Thyroid gland (tissue), 4 donors: ENCODE results near the gene LRRC28. TPM values are rescaled to one million over a fixed set of nuclear protein-coding genes. Genes with fewer than 3 reads are reported as not detected.

ENCODE experiments used
- DNase-seq, 2 donors: peaks; one replicate each; pipeline ENCODE4 v3.0.0-alpha.2; 2019
- H3K27ac ChIP-seq, 3 donors: fragments of 200-600 bp; sonication (generic); 1 replicate in 2 of 3; 2 replicates in 1 of 3; pipeline ENCODE4 v1.5.1; 2016 to 2019; ENCODE audit warnings: mild to moderate bottlenecking in 1 of 3, moderate library complexity in 1 of 3
- H3K27me3 ChIP-seq: fragments of 200-600 bp; sonication (generic); one replicate; pipeline ENCODE4 v1.5.1; 2019
- H3K36me3 ChIP-seq, 2 donors: fragments of 200-600 bp; sonication (generic); one replicate each; pipeline ENCODE4 v1.5.1; 2016 to 2019
- H3K4me1 ChIP-seq, 2 donors: fragments of 200-600 bp; sonication (generic); one replicate each; pipeline ENCODE4 v1.5.1; 2017 to 2019
- H3K4me3 ChIP-seq, 3 donors: fragments of 200-600 bp; sonication (generic); replicated peaks in 1 of 3; 1 replicate in 2 of 3; 2 replicates in 1 of 3; pipeline ENCODE4 v1.5.1; 2016; ENCODE audit warnings: mild to moderate bottlenecking in 1 of 3
- H3K9me3 ChIP-seq: fragments of 200-600 bp; sonication (generic); one replicate; pipeline ENCODE4 v1.5.1; 2017
- POLR2A ChIP-seq, 2 donors: fragments of 450-650 bp; IDR thresholded peaks; one replicate each; pipeline ENCODE4 v1.6.1; 2017; ENCODE audit warnings: antibody characterized with exemption in 2 of 2, mild to moderate bottlenecking in 2 of 2, moderate library complexity in 1 of 2
- WGBS, 2 donors: methylation state at CpG; one replicate each; pipeline ENCODE4 v1.1.5; 2017; 5-methylcytosine and 5-hydroxymethylcytosine counted together
- intact Hi-C: fragments of 100-400 bp; cut with DNase I; formaldehyde crosslinking; loops from one replicate; pipeline ENCODE4 v1.15.1; 2023
- total RNA-seq, 4 donors: library from RNA; depleted of rRNA; stranded (reverse); fragments of >200 nt; gene quantifications; one replicate each; pipeline ENCODE4 v1.2.3, GENCODE V29; 2016
- TF ChIP-seq, protein P1 (sequence below), 6 experiments: fragments of 200-600 bp in 3 of 6; fragments of 450-650 bp in 3 of 6; sonication (generic) in 3 of 6; IDR thresholded peaks; one replicate each; pipeline ENCODE4 v1.5.1; 2016 to 2019; ENCODE audit warnings: antibody characterized with exemption in 6 of 6, mild to moderate bottlenecking in 2 of 6, inconsistent platforms in 1 of 6, moderate library complexity in 1 of 6

LRRC28 gene
- total RNA-seq, 4 donors from 2014 or later: 36.1 to 51.6 (median 44.8) TPM

DNA sequence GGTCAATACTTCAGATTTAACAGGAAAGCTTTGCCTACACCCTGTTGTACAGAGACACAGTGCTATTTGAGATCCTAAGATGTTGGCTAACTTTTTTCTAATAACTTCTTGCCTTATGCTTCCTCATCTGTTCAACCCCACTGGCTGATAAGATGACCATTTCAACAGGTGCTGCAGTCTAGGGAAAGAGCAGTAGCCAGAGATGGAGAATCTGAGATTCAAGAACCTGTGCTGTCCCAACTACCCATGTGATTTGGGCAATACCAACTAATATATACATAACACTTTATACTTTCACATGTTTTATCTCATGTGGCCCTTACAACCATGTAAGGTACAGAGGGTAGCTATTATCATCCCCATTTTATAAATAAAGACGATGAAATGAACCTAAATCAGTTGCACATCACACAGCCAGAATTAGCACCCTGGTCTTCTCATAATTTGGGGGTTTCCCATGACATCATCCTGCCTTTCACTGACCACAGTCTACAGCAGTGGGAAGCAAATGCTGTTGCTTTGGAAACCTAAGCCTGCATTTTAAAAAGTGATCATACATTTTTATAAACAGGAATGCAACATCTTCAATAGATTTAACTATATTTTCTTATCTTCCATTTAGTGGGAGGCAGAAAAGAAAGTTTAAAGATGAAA is 11.6 kb upstream of the LRRC28 start:
- Histone ChIP-seq H3K27me3 (no peaks in the 10 kb centered on the region), H3K4me3 (no peak overlapping the region), H3K27ac (no peak overlapping the region), H3K9me3 (no peaks in the 10 kb centered on the region), H3K36me3 (peaks cover 0 to 2% of the 10 kb centered on the region in 2 donors), H3K4me1 (no peaks in the 10 kb centered on the region)
- no peak for DNase-seq
- no peak for TF ChIP-seq POLR2A (IDR thresholded peaks at IDR 0.05)
- TF ChIP-seq, protein P1, sequence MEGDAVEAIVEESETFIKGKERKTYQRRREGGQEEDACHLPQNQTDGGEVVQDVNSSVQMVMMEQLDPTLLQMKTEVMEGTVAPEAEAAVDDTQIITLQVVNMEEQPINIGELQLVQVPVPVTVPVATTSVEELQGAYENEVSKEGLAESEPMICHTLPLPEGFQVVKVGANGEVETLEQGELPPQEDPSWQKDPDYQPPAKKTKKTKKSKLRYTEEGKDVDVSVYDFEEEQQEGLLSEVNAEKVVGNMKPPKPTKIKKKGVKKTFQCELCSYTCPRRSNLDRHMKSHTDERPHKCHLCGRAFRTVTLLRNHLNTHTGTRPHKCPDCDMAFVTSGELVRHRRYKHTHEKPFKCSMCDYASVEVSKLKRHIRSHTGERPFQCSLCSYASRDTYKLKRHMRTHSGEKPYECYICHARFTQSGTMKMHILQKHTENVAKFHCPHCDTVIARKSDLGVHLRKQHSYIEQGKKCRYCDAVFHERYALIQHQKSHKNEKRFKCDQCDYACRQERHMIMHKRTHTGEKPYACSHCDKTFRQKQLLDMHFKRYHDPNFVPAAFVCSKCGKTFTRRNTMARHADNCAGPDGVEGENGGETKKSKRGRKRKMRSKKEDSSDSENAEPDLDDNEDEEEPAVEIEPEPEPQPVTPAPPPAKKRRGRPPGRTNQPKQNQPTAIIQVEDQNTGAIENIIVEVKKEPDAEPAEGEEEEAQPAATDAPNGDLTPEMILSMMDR (IDR thresholded peaks at IDR 0.05): no peak
- WGBS, 2 donors: 72 to 91% methylated on average over 1 of the region's 1 CpG
- intact Hi-C loops: no loop called here

DNA sequence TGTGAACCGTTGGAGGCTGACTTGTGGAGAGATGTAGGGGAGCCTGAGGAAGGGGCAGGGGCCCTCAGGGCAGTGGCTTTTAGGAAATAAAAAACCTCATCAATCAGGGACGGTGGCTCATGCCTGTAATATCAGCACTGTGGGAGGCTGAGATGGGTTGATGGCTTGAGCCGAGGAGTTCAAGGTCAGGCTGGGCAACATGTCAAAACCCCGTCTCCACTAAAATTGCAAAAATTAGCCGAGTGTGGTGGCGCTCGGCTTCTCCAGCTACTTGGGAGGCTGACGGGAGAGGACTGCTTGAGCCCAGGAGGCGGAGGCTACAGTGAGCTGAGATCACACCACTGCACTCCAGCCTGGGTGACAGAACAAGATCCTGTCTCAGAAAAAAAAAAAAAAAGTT is 9.5 kb upstream of the LRRC28 start:
- Histone ChIP-seq H3K27ac (no peak overlapping the region), H3K27me3 (no peaks in the 10 kb centered on the region), H3K4me1 (no peaks in the 10 kb centered on the region), H3K9me3 (no peaks in the 10 kb centered on the region), H3K4me3 (no peak overlapping the region), H3K36me3 (peaks cover 0 to 2% of the 10 kb centered on the region in 2 donors)
- TF ChIP-seq, protein P1 (IDR thresholded peaks at IDR 0.05): no peak
- no peak for TF ChIP-seq POLR2A (IDR thresholded peaks at IDR 0.05)
- 91% methylated on average over 9 of the region's 9 CpGs for WGBS, 2 donors
- intact Hi-C loops: no loop called here
- no peak for DNase-seq

DNA sequence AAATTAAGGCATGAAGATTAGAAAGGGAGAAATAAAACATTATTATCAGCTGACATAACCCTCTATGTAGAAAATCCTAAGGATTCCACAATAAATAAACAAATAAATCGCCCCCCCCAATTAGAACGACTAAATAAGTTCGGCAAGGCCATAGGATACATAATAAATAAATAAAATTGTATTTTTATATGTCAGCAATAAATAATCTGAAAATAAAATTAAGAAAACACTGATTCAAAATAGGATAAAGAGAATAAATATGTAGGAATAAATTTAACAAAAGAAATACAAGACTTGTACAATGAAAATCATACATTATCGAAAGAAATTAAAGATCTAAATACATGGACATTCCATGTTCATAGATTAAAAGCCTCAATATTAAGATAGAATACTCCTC is 7.0 kb upstream of the LRRC28 start:
- no peak for DNase-seq
- no peak for TF ChIP-seq POLR2A (IDR thresholded peaks at IDR 0.05)
- TF ChIP-seq, protein P1 (IDR thresholded peaks at IDR 0.05): no peak
- intact Hi-C loops: no loop called here
- Histone ChIP-seq H3K4me3 (no peak overlapping the region), H3K9me3 (no peaks in the 10 kb centered on the region), H3K4me1 (peaks cover 3 to 13% of the 10 kb centered on the region in 2 donors), H3K36me3 (no peaks in the 10 kb centered on the region), H3K27ac (no peak overlapping the region), H3K27me3 (no peaks in the 10 kb centered on the region)
- 95% methylated on average over 4 of the region's 4 CpGs for WGBS, 2 donors

DNA sequence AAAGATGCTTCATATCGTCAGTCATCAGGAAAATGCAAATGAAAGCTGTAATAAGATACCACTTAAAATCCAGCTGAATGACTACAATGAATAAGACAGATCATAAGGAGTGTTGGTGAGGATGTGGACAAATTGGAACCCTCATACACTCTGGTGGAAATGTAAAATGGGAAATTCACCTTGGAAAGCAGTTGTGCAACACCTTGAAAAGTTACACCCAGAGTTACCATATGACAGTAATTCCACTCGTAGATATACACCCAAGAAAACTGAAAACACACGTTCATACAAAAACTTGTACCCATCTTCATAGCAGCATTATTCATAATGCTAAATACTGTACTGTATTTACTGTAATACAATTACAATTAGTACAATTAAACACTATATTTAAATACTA is 4.2 kb upstream of the LRRC28 start:
- no peak for DNase-seq
- no peak overlapping the region for H3K27ac ChIP-seq
- intact Hi-C loops: no loop called here
- 84 to 89% methylated on average over 3 of the region's 3 CpGs for WGBS, 2 donors
- no peaks in the 10 kb centered on the region for H3K36me3 ChIP-seq
- H3K9me3 ChIP-seq: no peaks in the 10 kb centered on the region
- no peak overlapping the region for H3K4me3 ChIP-seq
- H3K27me3 ChIP-seq: no peaks in the 10 kb centered on the region
- H3K4me1 ChIP-seq: peaks cover 12 to 14% of the 10 kb centered on the region in 2 donors
- TF ChIP-seq POLR2A (IDR thresholded peaks at IDR 0.05): no peak
- TF ChIP-seq, protein P1 (IDR thresholded peaks at IDR 0.05): no peak

DNA sequence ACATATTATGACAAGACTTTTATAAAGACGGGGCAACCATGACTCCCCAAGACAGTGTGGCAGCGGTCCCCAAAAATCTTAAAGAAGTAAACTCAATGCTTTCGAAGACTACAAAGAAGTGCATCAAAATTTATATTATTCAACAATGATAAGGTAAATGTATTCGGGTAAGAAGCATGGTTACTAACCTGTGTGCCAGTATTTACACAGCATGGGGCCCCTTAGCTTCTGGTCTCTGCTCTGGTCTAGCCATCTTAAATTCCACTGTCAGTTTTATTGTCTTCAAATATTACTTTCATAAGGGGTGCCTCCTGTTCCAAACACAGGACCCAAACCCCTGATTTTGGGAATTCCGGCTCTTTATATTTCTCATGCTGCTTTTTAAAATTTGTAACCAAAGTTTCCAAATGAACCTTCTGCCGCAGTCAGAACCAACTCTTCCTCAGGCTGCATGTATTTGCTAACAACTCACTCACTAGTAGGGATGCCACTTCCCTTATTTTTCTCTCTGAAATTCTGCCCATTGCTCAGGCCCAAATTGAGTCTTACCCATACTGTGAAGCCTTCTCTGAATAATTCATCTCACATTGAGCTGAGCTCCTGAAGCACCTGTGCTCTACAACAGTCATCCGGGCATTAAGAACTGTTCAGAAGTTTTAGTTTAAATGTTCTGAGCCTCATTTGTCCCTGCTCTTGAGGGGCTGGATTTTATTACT is 3.1 kb upstream of the LRRC28 start:
- no peak for DNase-seq
- intact Hi-C loops: no loop called here
- no peak overlapping the region for H3K27ac ChIP-seq
- TF ChIP-seq, protein P1 (IDR thresholded peaks at IDR 0.05): no peak
- no peak for TF ChIP-seq POLR2A (IDR thresholded peaks at IDR 0.05)
- H3K4me3 ChIP-seq: peak overlapping the region in 2 of 3 donors; percentile 39 to 97
- no peaks in the 10 kb centered on the region for H3K36me3 ChIP-seq
- peaks cover 12 to 20% of the 10 kb centered on the region in 2 donors for H3K4me1 ChIP-seq
- H3K9me3 ChIP-seq: no peaks in the 10 kb centered on the region
- H3K27me3 ChIP-seq: no peaks in the 10 kb centered on the region
- WGBS, 2 donors: 74 to 75% methylated on average over 7 of the region's 7 CpGs
